HG02763 (cell line): Measurements from ENCODE around the gene SURF2.
A peak's percentile ranks its signal among the peaks of the same experiment; 100 is the strongest.

Experiments used
- ATAC-seq: cut with Tn5 transposase; IDR thresholded peaks from one replicate; pipeline ENCODE4 v1.9.1; 2021; ENCODE audit warnings: mild to moderate bottlenecking, moderate library complexity; ENCODE audit not compliant: unreplicated experiment

Gene SURF2

DNA sequence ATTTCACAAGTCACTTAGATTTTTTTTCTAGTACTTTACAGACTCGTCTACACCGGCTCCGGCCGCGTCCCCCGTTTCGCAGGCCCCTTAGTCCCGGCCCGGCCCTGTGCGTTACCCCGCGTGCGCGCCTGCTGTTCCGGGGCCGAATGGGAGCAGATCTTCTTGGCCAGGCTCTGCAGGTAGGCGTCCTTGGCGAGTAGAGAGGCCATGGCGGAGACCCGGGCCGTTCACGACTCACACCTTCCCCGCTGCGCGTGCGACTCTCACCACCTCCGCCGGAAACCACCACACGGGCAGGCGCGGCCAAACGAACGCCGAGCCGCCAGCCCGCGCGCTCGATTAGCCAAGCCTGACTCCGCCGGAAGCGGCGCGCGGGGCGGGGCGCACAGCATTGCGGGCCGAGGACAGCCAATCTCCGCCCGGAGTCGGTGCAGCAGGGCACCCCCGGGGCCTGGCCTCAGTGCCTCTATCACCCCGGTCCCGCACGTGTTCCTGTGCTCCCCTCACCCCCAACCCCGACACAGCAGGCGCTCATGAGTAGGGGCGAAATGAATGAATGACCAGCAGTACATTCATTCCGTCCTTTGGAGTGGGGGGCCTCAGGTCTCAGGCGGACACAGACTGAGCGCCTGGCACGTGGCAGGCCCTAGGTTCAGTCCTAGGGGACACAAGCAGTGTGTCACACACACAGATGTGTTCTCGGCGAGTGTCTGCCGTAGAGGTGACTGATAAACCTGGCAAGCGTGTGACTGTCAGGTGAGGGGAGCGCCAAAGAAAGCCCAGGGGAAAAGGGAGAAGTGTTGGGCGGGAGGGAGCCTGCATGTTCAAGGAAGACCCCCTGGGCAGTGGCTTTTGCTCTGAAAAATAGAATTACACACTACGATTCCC lies 20.2 kb upstream of the SURF2 start, which contains the start of gene SURF6:
SURF6 (minus strand) TSS at position 265 of the 888 bp plus-strand sequence; CDS start at position 209, 56 bp downstream.
- peak; percentile 80 for ATAC-seq

DNA sequence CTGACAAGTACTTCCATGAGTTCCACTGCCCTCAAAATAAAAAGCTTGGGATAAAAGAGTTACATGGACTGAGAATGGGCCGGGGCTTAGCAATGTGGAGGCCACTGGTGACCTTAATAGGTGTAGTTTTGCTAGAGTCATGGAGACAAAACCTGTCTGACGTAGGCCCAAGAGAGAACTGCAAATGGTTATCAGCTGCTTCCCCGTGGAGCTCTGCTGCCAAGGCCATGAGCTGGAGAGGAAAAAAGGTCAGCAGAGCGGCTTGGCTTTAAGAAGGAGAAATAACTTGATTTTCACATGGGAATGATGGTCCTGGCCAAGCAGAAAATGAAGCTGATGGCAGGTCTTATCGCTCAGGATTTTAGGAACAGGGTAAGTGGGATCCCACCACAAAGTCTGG lies 16.7 kb upstream of the SURF2 start:
- ATAC-seq, result no peak

DNA sequence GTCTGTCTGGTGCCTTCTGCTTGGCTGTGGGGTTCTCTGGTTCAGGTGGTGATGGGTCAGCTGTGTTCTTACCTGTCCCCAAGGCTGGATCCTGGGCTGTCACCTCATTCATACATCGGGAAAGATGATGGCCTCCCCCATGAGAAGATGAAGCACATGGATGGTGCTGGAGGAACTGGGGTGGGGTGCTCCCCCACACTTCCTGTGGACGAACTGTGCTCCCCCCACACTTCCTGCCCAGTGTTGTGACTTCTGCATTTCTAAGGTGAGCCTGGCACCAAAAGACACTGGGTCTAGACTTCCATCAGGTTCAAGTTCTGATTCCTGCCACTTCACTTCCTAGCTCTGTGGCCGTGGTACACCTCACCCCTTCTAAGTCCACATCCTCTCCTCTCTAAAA lies 16.1 kb upstream of the SURF2 start:
- no peak for ATAC-seq

GRCh38 chr9:133340916-133341315 lies 15.4 kb upstream of the SURF2 start:
- no peak for ATAC-seq

GRCh38 chr9:133341369-133342068 lies 14.8 kb upstream of the SURF2 start:
- no peak for ATAC-seq

DNA sequence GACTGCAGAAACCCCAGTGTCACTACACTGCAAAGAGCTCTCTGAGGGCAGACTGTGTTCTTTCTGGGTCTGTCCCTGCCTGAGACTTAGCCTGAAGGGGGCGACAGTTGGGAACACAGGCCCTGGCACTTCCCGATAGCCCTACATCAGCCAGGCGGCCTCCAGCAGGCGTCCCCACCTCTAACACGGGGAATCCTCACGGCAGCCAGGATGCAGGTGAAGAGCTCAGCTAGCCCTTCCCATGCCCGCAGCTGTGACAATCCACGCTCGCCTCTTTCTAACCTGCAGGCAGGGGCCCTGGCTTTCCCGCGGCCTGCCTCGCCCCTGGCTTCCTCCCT lies 14.3 kb upstream of the SURF2 start:
- no peak for ATAC-seq

DNA sequence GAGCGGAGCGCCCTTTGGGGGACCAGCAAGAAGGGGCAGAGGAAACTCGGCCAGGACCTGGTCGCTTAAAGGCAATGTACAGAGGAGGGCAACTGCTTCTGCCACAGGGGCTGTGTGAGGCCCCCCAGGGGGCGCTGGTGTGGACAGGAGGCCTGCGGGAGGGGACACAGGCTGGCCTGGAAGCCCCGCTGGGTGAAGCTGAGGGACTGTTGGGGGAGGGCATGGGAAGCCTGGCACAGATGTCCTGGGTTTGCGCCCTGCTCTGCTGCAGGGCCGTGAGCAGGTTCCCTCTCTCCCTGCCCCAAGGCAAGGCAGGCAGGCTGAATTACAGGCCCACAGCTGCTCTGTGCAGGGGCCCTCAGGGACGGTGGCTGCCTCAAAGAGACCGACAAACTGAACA lies 13.8 kb upstream of the SURF2 start:
- ATAC-seq, result no peak

DNA sequence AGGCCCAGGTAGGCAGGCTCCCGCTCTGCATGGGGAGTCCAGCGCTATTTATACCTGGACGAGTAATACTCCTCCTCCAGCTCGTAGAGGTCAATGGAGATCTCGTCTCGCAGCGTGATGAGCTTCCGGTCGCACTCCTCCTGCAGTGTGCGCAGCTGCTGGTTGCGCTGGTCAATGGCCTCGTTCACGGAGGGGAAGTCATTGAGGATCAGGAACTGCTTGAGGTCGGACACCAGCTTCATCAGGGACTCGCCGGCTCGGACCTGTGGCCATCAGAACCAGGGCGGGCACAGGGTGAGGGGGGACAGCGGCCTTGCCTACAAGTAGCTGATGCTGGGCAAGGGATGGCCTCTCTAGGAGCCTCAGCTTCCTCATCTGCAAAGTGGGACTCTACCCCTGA lies 12.3 kb upstream of the SURF2 start:
- no peak for ATAC-seq

GRCh38 chr9:133344979-133345378 lies 11.4 kb upstream of the SURF2 start:
- ATAC-seq, result no peak

DNA sequence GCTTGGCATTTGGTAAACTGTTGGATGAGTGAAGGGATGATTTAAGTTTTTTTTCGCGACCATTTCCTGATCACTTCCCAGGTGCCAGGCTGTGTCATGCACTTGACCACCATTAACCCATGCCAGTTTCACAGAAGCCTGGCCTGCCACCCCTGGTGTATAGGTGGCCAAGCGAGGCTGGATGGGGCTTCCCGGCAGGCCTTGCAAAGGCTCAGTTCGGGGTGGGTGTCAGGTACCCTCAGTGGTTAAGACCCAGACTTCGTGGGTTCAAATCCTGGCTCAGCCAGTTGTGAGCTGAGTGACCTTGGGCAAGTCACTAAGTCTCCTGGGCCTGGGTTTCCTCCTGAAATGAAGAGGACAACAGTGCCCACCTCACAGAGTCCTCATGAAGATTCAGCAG lies 10.8 kb upstream of the SURF2 start:
- ATAC-seq, result no peak

GRCh38 chr9:133346021-133346785 lies 10.1 kb upstream of the SURF2 start:
- ATAC-seq, result no peak

DNA sequence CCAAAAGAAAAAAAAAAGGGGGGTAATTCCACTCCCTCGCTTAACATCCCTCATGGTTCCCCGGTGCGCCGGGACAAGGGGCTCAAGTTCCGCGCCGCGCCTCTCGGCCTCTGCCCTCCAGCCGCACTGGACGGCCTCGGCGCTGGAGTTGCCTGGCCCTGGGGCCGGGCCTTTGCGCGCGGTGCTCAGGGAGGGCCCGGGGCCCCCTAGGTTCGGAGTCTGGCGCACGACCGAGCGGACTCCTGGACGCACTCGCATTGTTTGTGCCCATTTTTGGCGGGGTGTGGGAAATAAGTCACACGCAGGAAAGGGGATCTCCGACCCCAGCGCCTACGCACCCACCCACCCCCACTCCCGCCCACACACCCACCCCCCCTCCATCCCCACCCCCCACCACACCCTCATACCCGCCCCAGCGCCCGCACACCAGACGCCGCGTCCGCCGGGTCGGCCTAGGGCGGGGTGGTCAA lies 8.8 kb upstream of the SURF2 start:
- ATAC-seq, result peak; percentile 20

GRCh38 chr9:133347985-133348717 lies 8.2 kb upstream of the SURF2 start, which contains the start of the genes MED22 and RPL7A:
MED22 (minus strand) TSS chr9:133348131; CDS start chr9:133346662, 1,469 bp downstream.
RPL7A (plus strand) TSS chr9:133348218; CDS start chr9:133348244, 26 bp downstream.
- peak; percentile 69 for ATAC-seq

GRCh38 chr9:133348718-133349573 lies 7.4 kb upstream of the SURF2 start:
- no peak for ATAC-seq

GRCh38 chr9:133349965-133350616 lies 6.3 kb upstream of the SURF2 start:
- no peak for ATAC-seq

- ATAC-seq, result no peak
Measured at GRCh38 chr9:133351526-133351907, 4.8 kb upstream of the SURF2 start.

DNA sequence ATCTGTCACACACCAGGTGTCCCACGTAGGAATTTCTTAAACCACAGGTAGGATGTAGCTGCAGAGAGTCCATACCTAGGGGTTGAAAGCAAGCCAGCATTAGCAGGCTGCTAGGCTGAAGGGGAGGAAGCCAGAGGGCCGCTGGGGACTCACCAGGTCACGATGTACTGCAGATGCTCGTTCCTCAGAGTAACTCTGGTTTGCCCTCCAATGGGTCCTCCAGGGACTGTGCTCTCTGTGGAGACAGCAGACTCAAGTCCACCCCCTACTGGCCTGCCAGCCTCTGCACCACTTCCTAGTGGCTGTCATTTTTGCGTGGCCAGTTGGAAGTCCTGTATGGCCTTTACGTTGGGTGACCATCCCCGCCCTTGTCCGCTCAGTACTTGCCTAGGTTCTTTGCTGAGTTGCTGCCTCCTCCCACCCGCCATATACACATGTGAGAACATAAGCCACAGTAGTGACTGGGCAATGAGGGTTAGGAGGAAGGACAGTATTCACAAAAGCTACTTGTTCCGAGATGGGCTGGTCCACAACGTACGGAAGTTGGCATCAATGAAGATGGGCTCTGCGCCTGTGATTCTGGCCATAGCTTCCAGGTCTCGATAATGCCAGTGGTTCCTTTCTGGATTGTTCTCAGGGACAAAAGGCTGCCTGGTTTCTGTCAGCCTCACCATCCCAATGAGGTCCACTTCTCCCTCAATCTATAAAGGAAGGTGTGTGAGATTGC lies 4.3 kb upstream of the SURF2 start:
- no peak for ATAC-seq

DNA sequence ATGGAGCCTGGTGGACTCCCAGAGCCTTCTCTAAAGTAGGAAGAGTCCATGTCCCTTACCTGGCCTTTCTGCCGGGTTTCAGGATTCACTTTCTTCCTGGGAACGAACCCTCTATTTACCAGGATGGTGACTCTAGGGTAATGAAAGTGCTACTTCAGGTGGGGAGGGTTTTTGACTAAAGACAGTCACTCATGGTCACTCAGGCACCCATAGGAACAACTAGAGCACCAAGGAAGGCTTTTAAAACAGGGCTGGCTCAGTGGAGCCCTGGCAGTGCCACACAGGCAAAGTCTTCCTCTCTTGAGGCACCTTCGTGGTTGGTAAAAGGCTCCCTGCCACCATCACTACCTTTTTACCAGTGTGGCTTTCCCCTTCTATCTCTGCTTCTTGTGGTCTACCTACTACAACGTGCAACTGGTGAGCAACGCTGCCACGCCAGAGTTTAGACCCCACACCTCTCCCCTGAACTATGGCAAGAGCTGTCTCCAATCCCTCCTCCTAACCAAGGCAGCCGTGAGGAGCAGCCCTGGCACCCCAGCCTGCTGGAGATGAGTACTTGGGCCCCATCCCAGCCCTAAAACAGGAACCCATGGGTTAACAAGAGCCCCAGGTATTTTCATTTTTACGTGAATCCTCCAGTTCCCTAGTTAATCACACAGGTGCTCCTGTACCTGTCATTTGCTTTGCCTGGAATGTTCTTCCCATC lies 3.6 kb upstream of the SURF2 start:
- ATAC-seq, result no peak
